ENCODE results near the gene MAP2K5.

Gene MAP2K5

DNA sequence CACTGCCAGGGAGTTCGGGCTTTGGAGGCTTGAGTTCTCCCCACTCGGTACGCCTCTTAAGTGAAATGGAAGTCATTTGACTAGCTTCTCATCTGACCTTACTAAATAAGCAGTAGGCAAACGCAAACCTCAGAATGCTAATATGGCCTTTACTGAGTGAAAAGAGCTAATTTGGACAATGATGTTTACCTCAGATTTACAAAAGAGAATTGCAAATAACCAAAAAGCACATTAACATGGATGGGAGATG lies 298.9 kb downstream of the MAP2K5 start:
- DNase-seq = no peak

DNA sequence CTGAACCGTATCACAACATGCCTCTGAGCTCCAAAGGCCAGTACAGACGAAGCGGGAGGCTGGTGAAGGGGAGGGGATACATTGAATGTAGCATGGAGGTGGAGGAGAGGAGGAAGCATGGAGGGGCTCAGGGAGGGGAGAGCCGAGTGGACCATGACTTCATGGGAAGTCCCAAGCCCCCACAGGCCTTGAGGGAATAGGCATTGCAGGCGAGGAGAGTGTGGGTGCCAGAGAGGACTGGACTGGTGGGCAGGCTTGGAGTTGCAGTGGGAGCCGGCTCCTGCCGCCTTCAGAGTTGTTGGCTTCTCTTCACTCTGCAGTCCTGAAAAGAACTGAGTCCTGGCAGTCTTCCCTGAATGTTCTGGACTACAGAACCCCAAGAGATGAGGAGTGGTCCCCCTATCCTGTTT lies 300.6 kb downstream of the MAP2K5 start:
- DNase-seq = no peak

DNA sequence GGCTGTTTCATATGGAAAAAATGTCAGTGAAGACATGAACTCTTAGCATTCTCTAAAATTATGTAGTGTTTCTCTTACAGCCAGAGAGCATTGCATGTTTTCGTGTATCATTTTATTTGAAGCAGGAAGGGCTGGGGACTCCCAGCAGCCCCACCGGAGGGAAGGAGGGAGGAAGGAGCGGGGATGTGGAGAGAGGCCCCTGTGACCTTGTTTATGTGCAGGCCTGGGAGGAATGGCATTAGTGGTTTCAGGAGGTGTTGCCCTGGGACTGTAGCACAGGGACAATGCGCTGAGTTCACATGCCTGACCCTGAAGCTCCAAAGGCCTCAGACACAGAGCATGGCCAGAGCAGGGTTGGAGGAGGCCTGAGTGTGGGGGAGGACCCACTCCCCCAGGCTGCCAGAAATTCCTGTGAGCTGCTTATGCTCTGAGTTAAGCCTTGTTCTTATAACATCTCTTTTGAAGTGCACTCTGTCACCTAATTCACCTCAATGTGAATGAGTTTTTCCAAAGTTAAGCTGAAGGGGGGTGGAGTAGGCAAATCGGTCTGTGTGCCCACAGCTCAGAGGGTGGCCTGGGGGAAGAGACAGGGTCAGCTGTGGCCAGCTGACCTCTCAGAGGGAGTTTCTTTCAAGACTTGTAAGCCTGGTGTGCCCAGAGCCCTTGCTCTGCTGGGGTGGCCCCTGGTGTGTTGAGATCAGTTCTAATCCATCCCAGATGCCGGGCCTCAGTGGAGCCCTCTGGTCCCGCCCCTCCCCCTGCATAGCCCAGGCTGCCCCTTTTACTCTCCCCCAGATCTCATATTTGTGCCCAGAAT lies 301.3 kb downstream of the MAP2K5 start:
- no peak for DNase-seq

DNA sequence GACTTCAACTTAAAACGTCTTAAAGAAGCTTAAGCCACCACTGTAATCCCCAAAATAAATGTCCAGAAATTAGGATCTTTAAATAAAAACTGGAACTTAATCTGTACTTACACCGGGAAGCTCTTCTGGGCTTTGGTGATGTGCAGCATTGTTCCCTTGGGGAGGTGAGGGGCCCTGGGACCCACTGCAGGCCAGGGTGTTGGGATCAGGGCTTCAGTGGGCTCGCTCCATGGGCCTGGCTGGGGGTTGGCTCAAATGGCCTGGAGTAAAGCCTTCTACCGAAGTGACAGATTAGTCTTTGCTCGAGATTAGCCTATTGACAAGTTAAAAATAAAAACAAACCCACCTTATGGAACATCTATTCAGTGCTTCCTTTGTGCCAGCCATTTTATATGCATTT lies 303.5 kb downstream of the MAP2K5 start:
- no peak for DNase-seq

DNA sequence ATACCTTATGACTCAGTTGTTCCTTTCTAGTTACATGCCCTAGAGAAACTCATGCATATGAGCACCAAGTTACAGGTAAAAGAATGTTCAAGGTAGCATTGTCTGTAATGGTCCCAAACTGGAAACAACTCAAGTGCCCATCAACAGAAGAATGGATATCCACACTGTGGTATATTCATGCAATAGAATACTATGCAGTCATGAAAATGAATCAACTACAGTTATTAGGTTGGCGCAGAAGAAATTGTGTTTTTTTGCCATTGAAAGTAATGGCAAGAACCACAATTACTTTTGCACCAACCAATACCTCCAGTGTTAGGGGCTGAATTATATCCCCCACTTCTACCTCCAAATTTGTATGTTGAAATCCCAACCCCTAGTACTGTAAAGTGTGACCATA lies 307.0 kb downstream of the MAP2K5 start:
- no peak for DNase-seq

DNA sequence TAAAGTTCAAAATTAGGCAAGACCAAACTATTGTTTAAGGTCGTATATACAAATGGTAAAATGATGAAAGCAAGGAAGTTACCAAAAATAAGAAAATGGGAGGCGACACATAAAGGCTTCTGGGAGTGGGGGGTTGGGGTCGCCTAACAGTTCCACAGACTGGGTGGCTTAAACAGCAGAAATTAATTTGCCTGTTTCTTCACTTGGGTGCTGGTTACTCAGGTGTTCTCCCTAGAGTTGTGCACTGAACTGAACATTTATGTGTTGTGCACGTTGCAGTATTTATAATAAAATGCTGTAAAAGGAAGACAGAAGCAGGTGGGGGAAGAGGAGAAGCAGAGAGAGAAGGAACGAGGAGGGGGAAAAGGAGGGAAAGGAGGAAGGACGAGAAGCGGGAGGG lies 307.8 kb downstream of the MAP2K5 start:
- DNase-seq = no peak

DNA sequence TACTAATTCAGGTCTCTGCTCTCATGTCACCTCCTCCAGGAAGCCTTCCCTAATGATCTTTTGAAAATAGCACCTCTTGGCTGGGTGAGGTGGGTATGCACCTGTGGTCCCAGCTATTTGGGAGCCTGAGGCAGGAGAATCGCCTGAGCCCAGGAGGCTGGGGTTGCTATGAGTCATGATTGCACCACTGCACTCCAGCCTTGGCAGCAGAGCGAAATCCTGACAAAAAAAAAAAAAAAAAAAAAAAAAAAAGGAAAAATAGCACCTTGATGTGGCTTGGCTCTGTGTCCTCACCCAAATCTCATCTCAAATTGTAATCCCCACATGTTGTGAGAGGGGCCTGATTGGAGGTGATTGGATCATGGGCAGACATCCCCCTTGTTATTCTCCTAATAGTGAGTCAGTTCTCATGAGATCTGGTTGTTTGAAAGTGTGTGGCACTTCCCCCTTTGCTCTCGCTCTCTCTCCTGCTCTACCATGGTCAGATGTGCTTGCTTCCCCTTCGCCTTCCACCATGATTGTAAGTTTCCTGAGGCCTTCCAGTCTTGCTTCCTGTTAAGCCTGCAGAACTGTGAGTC lies 308.6 kb downstream of the MAP2K5 start:
- no peak for DNase-seq

DNA sequence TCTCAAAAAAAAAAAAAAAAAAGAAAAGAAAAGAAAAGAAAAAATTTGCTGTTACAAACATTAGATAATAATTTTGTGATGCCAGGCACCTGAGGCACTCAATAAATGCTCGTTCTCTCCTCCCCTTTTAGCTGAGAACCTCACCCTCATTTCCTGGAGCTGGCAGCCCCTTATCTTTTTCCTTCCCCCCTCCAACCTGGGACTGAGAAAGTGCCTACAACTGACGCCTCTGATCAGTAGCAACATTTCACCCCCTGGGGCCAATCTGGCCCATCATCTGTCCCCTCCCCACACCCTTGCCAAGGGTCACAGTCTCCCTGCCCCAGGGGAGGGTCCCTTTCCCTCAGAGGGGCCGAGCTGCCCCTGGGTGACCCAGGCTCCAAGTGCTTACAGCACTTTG lies 309.9 kb downstream of the MAP2K5 start:
- no peak for DNase-seq

DNA sequence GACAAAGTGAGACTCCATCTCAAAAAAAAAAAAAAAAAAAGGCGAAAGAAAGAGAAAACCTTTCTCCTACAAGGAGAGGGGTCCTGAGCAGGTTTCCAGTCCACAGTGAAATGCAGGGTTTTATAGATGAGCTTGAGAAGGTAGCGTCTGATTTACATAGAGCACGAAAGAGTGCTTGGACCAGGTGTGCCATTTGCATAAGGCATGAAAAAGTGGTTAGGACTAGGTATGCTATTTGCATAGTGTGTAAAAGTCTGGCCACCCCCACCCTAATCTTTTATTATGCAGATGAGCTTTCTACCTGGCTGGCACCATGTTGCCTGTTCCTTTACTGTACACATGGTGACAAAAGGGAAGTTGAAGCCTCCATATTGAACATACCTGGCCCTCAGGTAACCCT lies 311.0 kb downstream of the MAP2K5 start:
- DNase-seq = no peak

DNA sequence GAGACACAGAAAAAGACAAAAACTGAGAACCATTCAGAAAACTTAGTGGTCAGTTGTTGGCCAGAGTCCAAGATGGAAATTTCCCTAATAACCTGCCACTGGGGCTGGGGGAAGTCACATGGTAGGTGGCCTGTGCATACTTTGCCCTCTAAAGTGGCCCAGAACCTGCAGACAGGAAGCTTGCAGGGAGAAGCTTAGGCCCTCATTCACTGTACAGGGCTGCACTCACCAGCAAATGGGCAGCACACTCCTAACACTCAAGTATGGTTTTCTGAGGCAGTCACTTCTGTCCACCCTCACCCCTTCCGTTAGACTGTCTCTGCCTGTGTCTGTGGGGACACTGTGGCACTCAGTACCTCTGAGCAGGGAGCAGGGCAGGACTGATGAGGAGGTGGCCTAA lies 311.9 kb downstream of the MAP2K5 start:
- DNase-seq = no peak

DNA sequence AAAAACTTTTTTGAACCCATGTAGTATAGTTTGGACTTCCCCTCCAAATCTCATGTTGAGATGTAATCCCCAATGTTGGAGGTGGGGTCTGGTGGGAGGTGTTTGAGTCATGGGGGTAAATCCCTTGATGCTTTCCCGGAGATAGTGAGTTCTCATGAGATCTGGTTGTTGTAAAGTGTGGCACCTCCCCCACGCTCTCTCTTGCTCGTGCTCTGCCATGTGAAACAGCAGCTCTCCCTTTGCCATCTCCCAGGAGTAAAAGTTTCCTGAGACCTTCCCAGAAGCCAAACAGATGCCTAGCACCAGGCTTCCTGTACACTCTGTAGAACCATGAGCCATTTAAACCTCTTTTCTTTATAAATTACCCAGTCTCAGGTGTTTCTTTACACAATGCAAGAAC lies 313.3 kb downstream of the MAP2K5 start:
- DNase-seq = no peak

All from stimulated activated naive CD4-positive, alpha-beta T cell (primary cell).